SK-N-SH treated with all-trans-retinoic acid at 6 μM for 48 hours (cell line): ENCODE data around the gene CDCA4.

Experiments used
- ATAC-seq: fragments of 200-7000 bp; cut with Tn5 transposase; 3 replicates; pipeline ENCODE4 v1.9.1; 2020; ENCODE audit warnings: mild to moderate bottlenecking, moderate library complexity
- ARNTL ChIP-seq: fragments of 450-650 bp; formaldehyde crosslinking; IDR thresholded peaks from 2 replicates; pipeline ENCODE4 v1.5.0; 2020; ENCODE audit warnings: low read depth, mild to moderate bottlenecking, moderate library complexity, borderline replicate concordance
- BACH2 ChIP-seq: fragments of 250-450 bp; sonication (Bioruptor Pico); IDR thresholded peaks from 2 replicates; pipeline ENCODE4 v1.9.0; 2021; ENCODE audit warnings: mild to moderate bottlenecking, borderline replicate concordance
- CREB5 ChIP-seq: fragments of 250-450 bp; sonication (Bioruptor Pico); IDR thresholded peaks from 2 replicates; pipeline ENCODE4 v1.5.1; 2020; ENCODE audit warnings: low read depth, mild to moderate bottlenecking, moderate library complexity
- CSRNP3 ChIP-seq: fragments of 250-450 bp; sonication (Bioruptor Pico); IDR thresholded peaks from 2 replicates; pipeline ENCODE4 v1.5.1; 2021; ENCODE audit warnings: mild to moderate bottlenecking, moderate library complexity
- ESRRG ChIP-seq: fragments of 250-450 bp; sonication (Bioruptor Pico); IDR thresholded peaks from 2 replicates; pipeline ENCODE4 v1.6.1; 2021; ENCODE audit warnings: mild to moderate bottlenecking
- GLIS3 ChIP-seq: fragments of 250-450 bp; sonication (Bioruptor Pico); IDR thresholded peaks from 2 replicates; pipeline ENCODE4 v1.5.0; 2020; ENCODE audit warnings: mild to moderate bottlenecking, moderate library complexity
- ISL1 ChIP-seq: fragments of 250-450 bp; sonication (Bioruptor Pico); IDR thresholded peaks from 2 replicates; pipeline ENCODE4 v2.1.2; 2022; ENCODE audit warnings: mild to moderate bottlenecking, moderate library complexity
- OSR1 ChIP-seq: fragments of 250-450 bp; sonication (Bioruptor Pico); IDR thresholded peaks from 2 replicates; pipeline ENCODE4 v1.8.0; 2022; ENCODE audit warnings: moderate library complexity, mild to moderate bottlenecking, inconsistent platforms
- PATZ1 ChIP-seq: fragments of 250-450 bp; sonication (Bioruptor Pico); IDR thresholded peaks from 2 replicates; pipeline ENCODE4 v1.8.0; 2020; ENCODE audit warnings: mild to moderate bottlenecking, moderate library complexity, borderline replicate concordance
- PPARA ChIP-seq: fragments of 250-450 bp; sonication (Bioruptor Pico); IDR thresholded peaks from 2 replicates; pipeline ENCODE4 v1.5.0; 2020; ENCODE audit warnings: mild to moderate bottlenecking, borderline replicate concordance
- RARB ChIP-seq: fragments of 250-450 bp; sonication (Bioruptor Pico); IDR thresholded peaks from 2 replicates; pipeline ENCODE4 v1.8.0; 2021; ENCODE audit warnings: mild to moderate bottlenecking, moderate library complexity
- TCF4 ChIP-seq: fragments of 250-450 bp; sonication (Bioruptor Pico); IDR thresholded peaks from 2 replicates; pipeline ENCODE4 v1.8.0; 2021; ENCODE audit warnings: mild to moderate bottlenecking, moderate library complexity, borderline replicate concordance
- TOX ChIP-seq: fragments of 250-450 bp; sonication (Bioruptor Pico); IDR thresholded peaks from 2 replicates; pipeline ENCODE4 v1.8.0; 2021; ENCODE audit warnings: mild to moderate bottlenecking, moderate library complexity, borderline replicate concordance
- TSHZ2 ChIP-seq: fragments of 250-450 bp; sonication (Bioruptor Pico); IDR thresholded peaks from 2 replicates; pipeline ENCODE4 v1.5.0; 2020; ENCODE audit warnings: mild to moderate bottlenecking, moderate library complexity
- ZC3H10 ChIP-seq: fragments of 250-450 bp; sonication (Bioruptor Pico); IDR thresholded peaks from 2 replicates; pipeline ENCODE4 v1.5.1; 2021; ENCODE audit warnings: mild to moderate bottlenecking, moderate library complexity
- ZFP3 ChIP-seq: fragments of 250-450 bp; sonication (Bioruptor Pico); IDR thresholded peaks from 2 replicates; pipeline ENCODE4 v1.5.0; 2020; ENCODE audit warnings: mild to moderate bottlenecking, moderate library complexity
- ZFP30 ChIP-seq: fragments of 450-650 bp; formaldehyde crosslinking; IDR thresholded peaks from 2 replicates; pipeline ENCODE4 v1.5.0; 2022; ENCODE audit warnings: mild to moderate bottlenecking, moderate library complexity
- ZNF565 ChIP-seq: fragments of 450-650 bp; formaldehyde crosslinking; conservative IDR thresholded peaks from 2 replicates; pipeline ENCODE4 v1.5.0; 2020; ENCODE audit warnings: low read depth, mild to moderate bottlenecking, moderate library complexity
- ZNF70 ChIP-seq: fragments of 450-650 bp; formaldehyde crosslinking; IDR thresholded peaks from 2 replicates; pipeline ENCODE4 v1.5.0; 2020; ENCODE audit warnings: mild to moderate bottlenecking, moderate library complexity
- ZNF8 ChIP-seq: fragments of 450-650 bp; formaldehyde crosslinking; IDR thresholded peaks from 2 replicates; pipeline ENCODE4 v1.5.0; 2020; ENCODE audit warnings: mild to moderate bottlenecking, moderate library complexity

The CDCA4 gene

GRCh38 chr14:105049753-105050550, 29.1 kb upstream of the CDCA4 start (continued):
- TF ChIP-seq PATZ1 (no peak), ZFP30 (CRISPR knock-in tag) (no peak), ZFP3 (CRISPR knock-in tag) (no peak), BACH2 (CRISPR knock-in tag) (no peak), ZC3H10 (CRISPR knock-in tag) (no peak), ESRRG (CRISPR knock-in tag) (no peak)

GRCh38 chr14:105047283-105048016, 26.6 kb upstream of the CDCA4 start:
- no peak for TF ChIP-seq ZFP3 (CRISPR knock-in tag)
- no peak for TF ChIP-seq OSR1 (CRISPR knock-in tag)
- no peak for TF ChIP-seq PPARA
- TF ChIP-seq ZNF70 (CRISPR knock-in tag): no peak
- TF ChIP-seq ESRRG (CRISPR knock-in tag): no peak
- no peak for TF ChIP-seq ZFP30 (CRISPR knock-in tag)
- TF ChIP-seq GLIS3 (CRISPR knock-in tag): no peak
- TF ChIP-seq PATZ1: no peak
- no peak for TF ChIP-seq BACH2 (CRISPR knock-in tag)
- no peak for TF ChIP-seq TSHZ2 (CRISPR knock-in tag)
- TF ChIP-seq ZNF8 (CRISPR knock-in tag): no peak
- TF ChIP-seq CSRNP3 (CRISPR knock-in tag): no peak
- TF ChIP-seq, all 23 proteins: peak for 0
- ATAC-seq: no peak

GRCh38 chr14:105046891-105047282, 26.0 kb upstream of the CDCA4 start:
- ATAC-seq: no peak
- no peak for TF ChIP-seq ARNTL (CRISPR knock-in tag)
- no peak for TF ChIP-seq TCF4
- TF ChIP-seq ISL1: no peak
- no peak for TF ChIP-seq ZNF70 (CRISPR knock-in tag)
- TF ChIP-seq, all 23 proteins: peak for 0

- peak; percentile 95 for ATAC-seq
- TF ChIP-seq TCF4 (no peak), ZNF565 (no peak), ZFP30 (CRISPR knock-in tag) (no peak), TOX (CRISPR knock-in tag) (no peak), ARNTL (CRISPR knock-in tag) (no peak), ESRRG (CRISPR knock-in tag) (no peak), BACH2 (CRISPR knock-in tag) (no peak), GLIS3 (CRISPR knock-in tag) (no peak), RARB (CRISPR knock-in tag) (no peak), ZNF70 (CRISPR knock-in tag) (no peak), CREB5 (CRISPR knock-in tag) (no peak), TSHZ2 (CRISPR knock-in tag) (no peak), ZNF8 (CRISPR knock-in tag) (no peak), ISL1 (no peak)
- TF ChIP-seq, all 23 proteins: peak for 0
Measured at GRCh38 chr14:105045710-105046326, 24.9 kb upstream of the CDCA4 start.
